KBM-7 (cell line): ENCODE results near the gene CD81.

Source experiments
- DNase-seq: peaks from one replicate; pipeline ENCODE4 v3.0.0-alpha.2; 2015
- in situ Hi-C: fragments of 300-500 bp; cut with MboI; formaldehyde crosslinking; loops from 2 replicates; pipeline ENCODE4 v1.14.3; 2020; ENCODE audit warnings: low sequenced_read_pairs, low pct_unique_long_range_greater_than_20kb, mixed read lengths

CD81 gene

GRCh38 chr11:2414616-2415015 lies 37.5 kb downstream of the CD81 start:
- in situ Hi-C loops = loop anchor here (10.0 kb wide), 1 partner anchor 220 kb away; no protein-coding TSS in a partner anchor
- no peak for DNase-seq

- DNase-seq = no peak
- in situ Hi-C loops = loop anchor here (10.0 kb wide), 1 partner anchor 220 kb away; no protein-coding TSS in a partner anchor
Measured at GRCh38 chr11:2415171-2415570, 38.1 kb downstream of the CD81 start.

GRCh38 chr11:2415601-2416380 lies 38.7 kb downstream of the CD81 start:
- in situ Hi-C loops = loop anchor here (10.0 kb wide), 1 partner anchor 221 kb away; no protein-coding TSS in a partner anchor
- DNase-seq = no peak

- no peak for DNase-seq
- in situ Hi-C loops = loop anchor here (10.0 kb wide), 1 partner anchor 222 kb away; no protein-coding TSS in a partner anchor
Measured at GRCh38 chr11:2416765-2417164, 39.7 kb downstream of the CD81 start.

GRCh38 chr11:2417856-2418692 lies 41.0 kb downstream of the CD81 start:
- in situ Hi-C loops = loop anchor here (10.0 kb wide), 1 partner anchor 223 kb away; no protein-coding TSS in a partner anchor
- DNase-seq = no peak

- DNase-seq = no peak
- in situ Hi-C loops = loop anchor here (10.0 kb wide), 1 partner anchor 224 kb away; no protein-coding TSS in a partner anchor
Measured at GRCh38 chr11:2418693-2419360, 41.7 kb downstream of the CD81 start.

- in situ Hi-C loops = loop anchor here (10.0 kb wide), 1 partner anchor 225 kb away; no protein-coding TSS in a partner anchor
Measured at GRCh38 chr11:2419638-2420501, 42.8 kb downstream of the CD81 start.

GRCh38 chr11:2420502-2421225 lies 43.6 kb downstream of the CD81 start:
- in situ Hi-C loops = no loop called here
- peak; percentile 82 for DNase-seq

More at GRCh38 chr11:2419638-2420501, 42.8 kb downstream of the CD81 start:
- peak; percentile 73 for DNase-seq

GRCh38 chr11:2421226-2421994 lies 44.3 kb downstream of the CD81 start:
- in situ Hi-C loops = no loop called here
- no peak for DNase-seq

GRCh38 chr11:2421996-2422395 lies 44.9 kb downstream of the CD81 start:
- DNase-seq = no peak
- in situ Hi-C loops = no loop called here

GRCh38 chr11:2422461-2423156 lies 45.5 kb downstream of the CD81 start:
- no peak for DNase-seq
- in situ Hi-C loops = no loop called here

GRCh38 chr11:2423157-2424025 lies 46.3 kb downstream of the CD81 start:
- DNase-seq = no peak
- in situ Hi-C loops = no loop called here

GRCh38 chr11:2424811-2425495 lies 47.8 kb downstream of the CD81 start:
- in situ Hi-C loops = no loop called here
- no peak for DNase-seq

GRCh38 chr11:2425506-2425905 lies 48.4 kb downstream of the CD81 start:
- no peak for DNase-seq
- in situ Hi-C loops = no loop called here

GRCh38 chr11:2426221-2426620 lies 49.1 kb downstream of the CD81 start:
- no peak for DNase-seq
- in situ Hi-C loops = no loop called here
